Liver (tissue), 9 donors: ENCODE measurements around the gene NSD1. TPM values are rescaled to one million over a fixed set of nuclear protein-coding genes. Genes with fewer than 3 reads are reported as not detected.
A peak's percentile ranks its signal among the peaks of the same experiment; 100 is the strongest.

Experiments
- DNase-seq: peaks from one replicate; pipeline ENCODE4 v3.0.0-alpha.2; 2017; ENCODE audit warnings: low spot score
- H3K27ac ChIP-seq, 2 donors: one replicate each; pipeline ENCODE4 v1.7.0; 2013; ENCODE audit warnings: inconsistent platforms in 2 of 2, low read length in 2 of 2, control low read depth in 1 of 2, low read depth in 1 of 2, mild to moderate bottlenecking in 1 of 2
- H3K27me3 ChIP-seq, 4 donors: one replicate each; pipeline versions ENCODE4 v1.6.1 to v1.7.0; 2013; ENCODE audit warnings: low read length in 3 of 4, inconsistent platforms in 1 of 4, mild to moderate bottlenecking in 1 of 4, moderate library complexity in 1 of 4; ENCODE audit not compliant: control insufficient read depth in 4 of 4, insufficient read depth in 4 of 4
- H3K36me3 ChIP-seq, 4 donors: one replicate each; pipeline versions ENCODE4 v1.6.1 to v1.7.0; 2013; ENCODE audit warnings: low read length in 3 of 4, mild to moderate bottlenecking in 3 of 4, low read depth in 1 of 4, moderate library complexity in 1 of 4; ENCODE audit not compliant: control insufficient read depth in 4 of 4, insufficient read depth in 3 of 4
- H3K4me1 ChIP-seq, 4 donors: one replicate each; pipeline versions ENCODE4 v1.6.1 to v1.7.0; 2013; ENCODE audit warnings: low read length in 3 of 4, mild to moderate bottlenecking in 3 of 4, moderate library complexity in 1 of 4; ENCODE audit not compliant: control insufficient read depth in 4 of 4, insufficient read depth in 4 of 4
- H3K4me3 ChIP-seq, 3 donors: one replicate each; pipeline versions ENCODE4 v1.6.1 to v1.7.0; 2013; ENCODE audit warnings: low read length in 3 of 3, control low read depth in 1 of 3, low read depth in 1 of 3, mild to moderate bottlenecking in 1 of 3
- H3K9ac ChIP-seq, 2 donors: one replicate each; pipeline ENCODE4 v1.7.0; 2013; ENCODE audit warnings: low read length in 2 of 2, mild to moderate bottlenecking in 2 of 2, moderate library complexity in 2 of 2, control low read depth in 1 of 2, low read depth in 1 of 2
- H3K9me3 ChIP-seq, 4 donors: one replicate each; pipeline versions ENCODE4 v1.6.1 to v1.7.0; 2013; ENCODE audit warnings: low read length in 3 of 4; ENCODE audit not compliant: control insufficient read depth in 4 of 4
- EGR1 ChIP-seq, 2 donors: IDR thresholded peaks; 2 replicates each; pipeline ENCODE4 v1.6.1; 2016 to 2018; ENCODE audit warnings: antibody characterized with exemption in 2 of 2, low read depth in 2 of 2
- FOXA2 ChIP-seq: IDR thresholded peaks from 2 replicates; pipeline ENCODE4 v1.6.1; 2016; ENCODE audit warnings: antibody characterized with exemption
- GABPA ChIP-seq, 2 donors: IDR thresholded peaks in 1 of 2; conservative IDR thresholded peaks in 1 of 2; 2 replicates each; pipeline ENCODE4 v1.6.1; 2016; ENCODE audit warnings: antibody characterized with exemption in 2 of 2, mild to moderate bottlenecking in 1 of 2, moderate library complexity in 1 of 2
- HNF4A ChIP-seq, 2 donors: conservative IDR thresholded peaks; 2 replicates each; pipeline ENCODE4 v1.6.1; 2016; ENCODE audit warnings: antibody characterized with exemption in 2 of 2, mild to moderate bottlenecking in 2 of 2
- HNF4G ChIP-seq: IDR thresholded peaks from 2 replicates; pipeline ENCODE4 v1.6.1; 2016; ENCODE audit warnings: antibody characterized with exemption
- JUND ChIP-seq, 2 donors: IDR thresholded peaks; 2 replicates each; pipeline ENCODE4 v1.6.1; 2016; ENCODE audit warnings: antibody characterized with exemption in 2 of 2
- RAD21 ChIP-seq, 2 donors: IDR thresholded peaks; 2 replicates each; pipeline ENCODE4 v1.6.1; 2016; ENCODE audit warnings: antibody characterized with exemption in 2 of 2, mild to moderate bottlenecking in 2 of 2
- RXRA ChIP-seq, 2 donors: IDR thresholded peaks; 2 replicates each; pipeline ENCODE4 v1.6.1; 2017 to 2018; ENCODE audit warnings: antibody characterized with exemption in 2 of 2, mild to moderate bottlenecking in 1 of 2
- SP1 ChIP-seq: IDR thresholded peaks from 2 replicates; pipeline ENCODE4 v1.6.1; 2018; ENCODE audit warnings: antibody characterized with exemption, mild to moderate bottlenecking
- TAF1 ChIP-seq: conservative IDR thresholded peaks from 2 replicates; pipeline ENCODE4 v1.6.1; 2016; ENCODE audit warnings: antibody characterized with exemption, mild to moderate bottlenecking
- YY1 ChIP-seq: IDR thresholded peaks from 2 replicates; pipeline ENCODE4 v1.6.1; 2016; ENCODE audit warnings: antibody characterized with exemption, mild to moderate bottlenecking
- WGBS: extraction: QIAGEN DNeasy Blood & Tissue Kit; methylation state at CpG from one replicate; pipeline ENCODE4 v1.1.7; 2013; 5-methylcytosine and 5-hydroxymethylcytosine counted together
- polyA plus RNA-seq, 2 donors: library from polyadenylated mRNA; stranded (reverse) in 1 of 2; unstranded in 1 of 2; fragments of 200-250 nt in 1 of 2; fragments of >200 nt in 1 of 2; fragmentation: Nextera tagmentation in 1 of 2; extraction: Ambion mirVana in 1 of 2; gene quantifications; one replicate each; pipeline versions ENCODE4 v1.2.1 to v1.2.3, GENCODE V29; 2013 to 2015
- total RNA-seq, 2 donors: library from RNA; depleted of rRNA; stranded (reverse); fragments of >200 nt; gene quantifications; one replicate each; pipeline ENCODE4 v1.2.3, GENCODE V29; 2014
- TF ChIP-seq, protein P1 (sequence below): fragments of 150-350 bp; IDR thresholded peaks from 2 replicates; pipeline ENCODE4 v1.5.1; 2017; ENCODE audit warnings: improper control_type of control experiment, low read depth, low read length; ENCODE audit not compliant: missing input control
- TF ChIP-seq, protein P2 (sequence below): IDR thresholded peaks from 2 replicates; pipeline ENCODE4 v1.6.1; 2016; ENCODE audit warnings: antibody characterized with exemption
- TF ChIP-seq, protein P3 (sequence below): IDR thresholded peaks from 2 replicates; pipeline ENCODE4 v1.6.1; 2016; ENCODE audit warnings: antibody characterized with exemption
- TF ChIP-seq, protein P4 (sequence below): IDR thresholded peaks from 2 replicates; pipeline ENCODE4 v1.6.1; 2016; ENCODE audit warnings: antibody characterized with exemption, mild to moderate bottlenecking
- TF ChIP-seq, protein P5 (sequence below): IDR thresholded peaks from 2 replicates; pipeline ENCODE4 v1.6.1; 2016; ENCODE audit warnings: antibody characterized with exemption
- donor health status: healthy.
- donor health status: healthy.
- donor health status: healthy.
- donor health status: healthy.
- donor health status: healthy.

NSD1 gene
- total and polyA plus RNA-seq, 4 donors, result 5.3 to 34.1 (median 19.3) TPM

DNA sequence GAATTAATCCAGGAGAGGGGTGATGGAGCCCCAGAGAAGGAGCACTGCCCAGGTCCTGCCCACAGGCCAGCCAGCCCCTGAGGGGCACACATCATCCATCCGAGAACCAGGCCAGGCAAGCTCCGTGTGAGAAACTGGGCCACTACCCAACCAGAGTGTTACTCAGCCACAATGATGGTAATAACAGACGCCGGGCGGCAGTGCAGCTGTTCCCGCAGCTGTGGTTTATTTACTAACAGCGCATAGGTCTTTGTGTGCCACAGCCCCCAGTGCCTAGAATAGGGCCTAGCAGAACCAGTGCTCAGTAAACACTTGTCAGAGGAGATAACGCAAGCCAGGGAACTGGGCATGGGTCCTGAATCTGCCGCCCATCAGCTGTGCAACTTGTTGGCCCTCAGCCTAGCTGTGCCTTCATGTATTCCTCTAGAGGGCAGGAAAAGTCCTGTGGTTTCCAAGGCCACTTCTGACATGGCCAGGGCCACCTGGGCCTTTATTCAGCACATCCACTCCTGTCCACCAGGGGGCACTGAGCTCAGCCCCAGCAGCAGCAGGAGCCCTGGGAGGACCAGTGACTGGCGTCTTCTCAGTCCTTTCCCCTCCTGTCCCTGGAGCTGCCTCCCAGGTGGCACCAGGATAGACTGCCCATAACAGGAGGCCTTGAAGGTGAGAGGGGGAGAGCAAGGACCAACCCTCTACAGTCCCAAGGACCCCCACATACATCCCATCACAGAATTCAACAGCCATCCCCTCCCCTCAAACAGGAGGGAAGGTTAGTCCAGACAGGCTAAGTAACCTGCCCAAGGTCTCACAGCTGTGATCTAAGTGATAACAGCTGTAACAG is 176.0 kb downstream of the NSD1 start:
- Histone ChIP-seq H3K36me3 (peaks cover 6 to 16% (median 11%) of the 10 kb centered on the region in 4 donors), H3K27ac (no peak overlapping the region), H3K27me3 (no peaks in the 10 kb centered on the region), H3K4me1 (peaks cover 10 to 31% (median 21%) of the 10 kb centered on the region in 4 donors), H3K9me3 (no peaks in the 10 kb centered on the region), H3K4me3 (no peak overlapping the region), H3K9ac (no peak overlapping the region)
- TF ChIP-seq, protein P1, sequence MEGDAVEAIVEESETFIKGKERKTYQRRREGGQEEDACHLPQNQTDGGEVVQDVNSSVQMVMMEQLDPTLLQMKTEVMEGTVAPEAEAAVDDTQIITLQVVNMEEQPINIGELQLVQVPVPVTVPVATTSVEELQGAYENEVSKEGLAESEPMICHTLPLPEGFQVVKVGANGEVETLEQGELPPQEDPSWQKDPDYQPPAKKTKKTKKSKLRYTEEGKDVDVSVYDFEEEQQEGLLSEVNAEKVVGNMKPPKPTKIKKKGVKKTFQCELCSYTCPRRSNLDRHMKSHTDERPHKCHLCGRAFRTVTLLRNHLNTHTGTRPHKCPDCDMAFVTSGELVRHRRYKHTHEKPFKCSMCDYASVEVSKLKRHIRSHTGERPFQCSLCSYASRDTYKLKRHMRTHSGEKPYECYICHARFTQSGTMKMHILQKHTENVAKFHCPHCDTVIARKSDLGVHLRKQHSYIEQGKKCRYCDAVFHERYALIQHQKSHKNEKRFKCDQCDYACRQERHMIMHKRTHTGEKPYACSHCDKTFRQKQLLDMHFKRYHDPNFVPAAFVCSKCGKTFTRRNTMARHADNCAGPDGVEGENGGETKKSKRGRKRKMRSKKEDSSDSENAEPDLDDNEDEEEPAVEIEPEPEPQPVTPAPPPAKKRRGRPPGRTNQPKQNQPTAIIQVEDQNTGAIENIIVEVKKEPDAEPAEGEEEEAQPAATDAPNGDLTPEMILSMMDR, result peak; percentile 79
- TF ChIP-seq RAD21 (IDR thresholded peaks at IDR 0.05) (peak; percentile 68 to 82), YY1 (no peak), HNF4G (no peak)
- TF ChIP-seq, protein P2, sequence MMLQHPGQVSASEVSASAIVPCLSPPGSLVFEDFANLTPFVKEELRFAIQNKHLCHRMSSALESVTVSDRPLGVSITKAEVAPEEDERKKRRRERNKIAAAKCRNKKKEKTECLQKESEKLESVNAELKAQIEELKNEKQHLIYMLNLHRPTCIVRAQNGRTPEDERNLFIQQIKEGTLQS, result no peak
- 72% methylated on average over 10 of the region's 10 CpGs for WGBS
- DNase-seq, result peak; percentile 80

DNA sequence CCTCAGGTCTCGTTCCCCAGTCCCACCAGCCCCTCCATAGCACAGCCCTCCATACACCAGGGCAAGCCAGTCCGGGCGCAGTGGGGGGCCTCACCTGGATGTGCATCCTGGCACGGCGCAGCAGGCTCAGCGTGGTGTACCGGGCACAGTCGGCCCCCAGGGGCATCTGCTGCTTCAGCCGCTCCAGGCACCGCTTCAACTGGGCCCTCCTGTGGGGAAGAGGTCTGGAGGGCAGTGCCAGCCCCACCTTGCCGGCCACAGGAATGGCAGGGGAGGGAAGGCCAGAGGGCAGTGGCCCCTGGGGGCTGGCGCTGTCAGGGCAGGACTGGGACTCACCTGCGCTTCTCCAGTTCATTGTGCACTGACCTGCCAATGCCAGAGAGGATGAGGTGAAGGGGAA is 176.8 kb downstream of the NSD1 start:
- peaks cover 6 to 16% (median 11%) of the 10 kb centered on the region in 4 donors for H3K36me3 ChIP-seq
- H3K27ac ChIP-seq, result no peak overlapping the region
- H3K9me3 ChIP-seq, result no peaks in the 10 kb centered on the region
- peaks cover 6 to 24% (median 15%) of the 10 kb centered on the region in 4 donors for H3K4me1 ChIP-seq
- 96% methylated on average over 13 of the region's 13 CpGs for WGBS
- no peak overlapping the region for H3K9ac ChIP-seq
- H3K27me3 ChIP-seq, result no peaks in the 10 kb centered on the region
- no peak for DNase-seq
- no peak overlapping the region for H3K4me3 ChIP-seq
- TF ChIP-seq FOXA2, result no peak
- no peak for TF ChIP-seq RXRA (IDR thresholded peaks at IDR 0.05)
- TF ChIP-seq, protein P3, sequence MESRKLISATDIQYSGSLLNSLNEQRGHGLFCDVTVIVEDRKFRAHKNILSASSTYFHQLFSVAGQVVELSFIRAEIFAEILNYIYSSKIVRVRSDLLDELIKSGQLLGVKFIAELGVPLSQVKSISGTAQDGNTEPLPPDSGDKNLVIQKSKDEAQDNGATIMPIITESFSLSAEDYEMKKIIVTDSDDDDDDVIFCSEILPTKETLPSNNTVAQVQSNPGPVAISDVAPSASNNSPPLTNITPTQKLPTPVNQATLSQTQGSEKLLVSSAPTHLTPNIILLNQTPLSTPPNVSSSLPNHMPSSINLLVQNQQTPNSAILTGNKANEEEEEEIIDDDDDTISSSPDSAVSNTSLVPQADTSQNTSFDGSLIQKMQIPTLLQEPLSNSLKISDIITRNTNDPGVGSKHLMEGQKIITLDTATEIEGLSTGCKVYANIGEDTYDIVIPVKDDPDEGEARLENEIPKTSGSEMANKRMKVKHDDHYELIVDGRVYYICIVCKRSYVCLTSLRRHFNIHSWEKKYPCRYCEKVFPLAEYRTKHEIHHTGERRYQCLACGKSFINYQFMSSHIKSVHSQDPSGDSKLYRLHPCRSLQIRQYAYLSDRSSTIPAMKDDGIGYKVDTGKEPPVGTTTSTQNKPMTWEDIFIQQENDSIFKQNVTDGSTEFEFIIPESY, result no peak
- TF ChIP-seq TAF1, result no peak
- no peak for TF ChIP-seq SP1
- TF ChIP-seq, protein P4, sequence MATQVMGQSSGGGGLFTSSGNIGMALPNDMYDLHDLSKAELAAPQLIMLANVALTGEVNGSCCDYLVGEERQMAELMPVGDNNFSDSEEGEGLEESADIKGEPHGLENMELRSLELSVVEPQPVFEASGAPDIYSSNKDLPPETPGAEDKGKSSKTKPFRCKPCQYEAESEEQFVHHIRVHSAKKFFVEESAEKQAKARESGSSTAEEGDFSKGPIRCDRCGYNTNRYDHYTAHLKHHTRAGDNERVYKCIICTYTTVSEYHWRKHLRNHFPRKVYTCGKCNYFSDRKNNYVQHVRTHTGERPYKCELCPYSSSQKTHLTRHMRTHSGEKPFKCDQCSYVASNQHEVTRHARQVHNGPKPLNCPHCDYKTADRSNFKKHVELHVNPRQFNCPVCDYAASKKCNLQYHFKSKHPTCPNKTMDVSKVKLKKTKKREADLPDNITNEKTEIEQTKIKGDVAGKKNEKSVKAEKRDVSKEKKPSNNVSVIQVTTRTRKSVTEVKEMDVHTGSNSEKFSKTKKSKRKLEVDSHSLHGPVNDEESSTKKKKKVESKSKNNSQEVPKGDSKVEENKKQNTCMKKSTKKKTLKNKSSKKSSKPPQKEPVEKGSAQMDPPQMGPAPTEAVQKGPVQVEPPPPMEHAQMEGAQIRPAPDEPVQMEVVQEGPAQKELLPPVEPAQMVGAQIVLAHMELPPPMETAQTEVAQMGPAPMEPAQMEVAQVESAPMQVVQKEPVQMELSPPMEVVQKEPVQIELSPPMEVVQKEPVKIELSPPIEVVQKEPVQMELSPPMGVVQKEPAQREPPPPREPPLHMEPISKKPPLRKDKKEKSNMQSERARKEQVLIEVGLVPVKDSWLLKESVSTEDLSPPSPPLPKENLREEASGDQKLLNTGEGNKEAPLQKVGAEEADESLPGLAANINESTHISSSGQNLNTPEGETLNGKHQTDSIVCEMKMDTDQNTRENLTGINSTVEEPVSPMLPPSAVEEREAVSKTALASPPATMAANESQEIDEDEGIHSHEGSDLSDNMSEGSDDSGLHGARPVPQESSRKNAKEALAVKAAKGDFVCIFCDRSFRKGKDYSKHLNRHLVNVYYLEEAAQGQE, result no peak
- TF ChIP-seq, protein P5, sequence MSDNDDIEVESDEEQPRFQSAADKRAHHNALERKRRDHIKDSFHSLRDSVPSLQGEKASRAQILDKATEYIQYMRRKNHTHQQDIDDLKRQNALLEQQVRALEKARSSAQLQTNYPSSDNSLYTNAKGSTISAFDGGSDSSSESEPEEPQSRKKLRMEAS, result no peak
- no peak for TF ChIP-seq YY1
- no peak for TF ChIP-seq GABPA (IDR thresholded peaks at IDR 0.05 in 1 of 2, conservative IDR thresholded peaks at IDR 0.05 in 1 of 2)
- TF ChIP-seq HNF4A (conservative IDR thresholded peaks at IDR 0.05), result no peak
- TF ChIP-seq, protein P1, result no peak
- TF ChIP-seq JUND (IDR thresholded peaks at IDR 0.05), result no peak
- TF ChIP-seq RAD21 (IDR thresholded peaks at IDR 0.05), result no peak
- TF ChIP-seq EGR1 (IDR thresholded peaks at IDR 0.05; ENCODE audit: low read depth in 2 of 2), result no peak
